ENCODE data around the gene TGFBR3L. TPM values are rescaled to one million over a fixed set of nuclear protein-coding genes. Genes with fewer than 3 reads are reported as not detected.

Gene TGFBR3L
- total RNA-seq, 1 donor from 2014 or later: not detected

GRCh38 chr19:7965921-7966665, 51.5 kb downstream of the TGFBR3L start:
- Mint-ChIP-seq H3K4me3 (ENCODE audit: unreplicated experiment) (peak overlapping the region; percentile 44), H3K9me3 (ENCODE audit: unreplicated experiment) (no peaks in the 10 kb centered on the region), H3K36me3 (ENCODE audit: low read depth, unreplicated experiment) (peaks cover 35% of the 10 kb centered on the region), H3K27ac (ENCODE audit: unreplicated experiment) (peak overlapping the region; percentile 45), H3K4me1 (ENCODE audit: unreplicated experiment) (peaks cover 8% of the 10 kb centered on the region), H3K27me3 (ENCODE audit: unreplicated experiment) (peaks cover 6% of the 10 kb centered on the region)
- no peak for TF ChIP-seq CTCF (IDR thresholded peaks at IDR 0.05; ENCODE audit: unreplicated experiment)
- DNase-seq (ENCODE audit: low spot score): no peak

- peaks cover 26% of the 10 kb centered on the region for H3K36me3 Mint-ChIP-seq (ENCODE audit: low read depth, unreplicated experiment)
- H3K27ac Mint-ChIP-seq (ENCODE audit: unreplicated experiment): no peak overlapping the region
These were observed 53.6 kb downstream of the TGFBR3L start for GRCh38 chr19:7968008-7968795.

More at GRCh38 chr19:7968008-7968795, 53.6 kb downstream of the TGFBR3L start:
- Mint-ChIP-seq H3K9me3 (ENCODE audit: unreplicated experiment) (no peaks in the 10 kb centered on the region), H3K4me1 (ENCODE audit: unreplicated experiment) (peaks cover 8% of the 10 kb centered on the region), H3K27me3 (ENCODE audit: unreplicated experiment) (peaks cover 6% of the 10 kb centered on the region), H3K4me3 (ENCODE audit: unreplicated experiment) (peak overlapping the region; percentile 25)
- TF ChIP-seq CTCF (IDR thresholded peaks at IDR 0.05; ENCODE audit: unreplicated experiment): no peak
- no peak for DNase-seq (ENCODE audit: low spot score)

Other genes starting within 250 kb of the TGFBR3L start
- gene RETN, start 245.8 kb upstream of the TGFBR3L start, total RNA-seq (ENCODE audit: unreplicated experiment): not detected
- not detected for gene MCEMP1, start 237.7 kb upstream of the TGFBR3L start, total RNA-seq (ENCODE audit: unreplicated experiment)
- gene TRAPPC5, start 234.0 kb upstream of the TGFBR3L start, total RNA-seq (ENCODE audit: unreplicated experiment): 82.0 TPM
- gene FCER2, start 212.7 kb upstream of the TGFBR3L start, total RNA-seq (ENCODE audit: unreplicated experiment): not detected
- gene CLEC4G, start 182.7 kb upstream of the TGFBR3L start, total RNA-seq (ENCODE audit: unreplicated experiment): not detected
- not detected for gene CD209, start 167.3 kb upstream of the TGFBR3L start, total RNA-seq (ENCODE audit: unreplicated experiment)
- not detected for gene CLEC4M, start 151.6 kb upstream of the TGFBR3L start, total RNA-seq (ENCODE audit: unreplicated experiment)
- gene EVI5L, start 84.6 kb upstream of the TGFBR3L start, total RNA-seq (ENCODE audit: unreplicated experiment): 20.4 TPM
- gene PRR36, start 40.4 kb upstream of the TGFBR3L start, total RNA-seq (ENCODE audit: unreplicated experiment): 0.23 TPM
- gene LRRC8E, start 26.3 kb upstream of the TGFBR3L start, total RNA-seq (ENCODE audit: unreplicated experiment): 0.08 TPM
- gene MAP2K7, start 11.0 kb upstream of the TGFBR3L start, total RNA-seq (ENCODE audit: unreplicated experiment): 31.1 TPM
- 13.5 TPM for gene SNAPC2, start 5.5 kb downstream of the TGFBR3L start, total RNA-seq (ENCODE audit: unreplicated experiment)
- gene CTXN1, start 11.3 kb downstream of the TGFBR3L start, total RNA-seq (ENCODE audit: unreplicated experiment): 18.3 TPM
- gene TIMM44, start 28.8 kb downstream of the TGFBR3L start, total RNA-seq (ENCODE audit: unreplicated experiment): 46.5 TPM
- 135 TPM for gene ELAVL1, start 90.8 kb downstream of the TGFBR3L start, total RNA-seq (ENCODE audit: unreplicated experiment)
- not detected for gene CCL25, start 137.9 kb downstream of the TGFBR3L start, total RNA-seq (ENCODE audit: unreplicated experiment)
- 15.5 TPM for gene FBN3, start 234.8 kb downstream of the TGFBR3L start, total RNA-seq (ENCODE audit: unreplicated experiment)